Activated CD4-positive, alpha-beta T cell treated with anti-CD3 and anti-CD28 coated beads, Interleukin-2, amount 50 U/mL, for 1 hour (primary cell): ENCODE data around the gene BBS9.
"Not testable (repeated sequence)": the region's sequence is repeated elsewhere in the genome, so short reads cannot be mapped to it uniquely, and the experiment has no call there.

Experiments
- DNase-seq: peaks from one replicate; pipeline ENCODE4 v3.0.0-alpha.2; 2020

Gene BBS9

GRCh38 chr7:33449847-33450246, 320.5 kb downstream of the BBS9 start:
- DNase-seq: no peak

- DNase-seq: no peak
Observed at GRCh38 chr7:33452805-33453502, 323.6 kb downstream of the BBS9 start.

GRCh38 chr7:33457039-33457438, 327.7 kb downstream of the BBS9 start:
- DNase-seq: no peak

- no peak for DNase-seq
Observed at GRCh38 chr7:33458581-33458980, 329.2 kb downstream of the BBS9 start.

GRCh38 chr7:33459340-33459751, 330.0 kb downstream of the BBS9 start:
- DNase-seq: no peak

GRCh38 chr7:33463131-33463530, 333.8 kb downstream of the BBS9 start:
- no peak for DNase-seq

GRCh38 chr7:33466203-33466602, 336.8 kb downstream of the BBS9 start:
- no peak for DNase-seq

GRCh38 chr7:33471636-33472242, 342.4 kb downstream of the BBS9 start:
- no peak for DNase-seq

- DNase-seq: no peak
Observed at GRCh38 chr7:33472348-33473025, 343.1 kb downstream of the BBS9 start.

GRCh38 chr7:33477719-33478480, 348.5 kb downstream of the BBS9 start:
- DNase-seq: no peak

GRCh38 chr7:33484476-33484875, 355.1 kb downstream of the BBS9 start:
- DNase-seq: not testable (repeated sequence)

GRCh38 chr7:33485747-33486493, 356.6 kb downstream of the BBS9 start:
- no peak for DNase-seq

- no peak for DNase-seq
Observed at GRCh38 chr7:33486633-33487032, 357.3 kb downstream of the BBS9 start.

- no peak for DNase-seq
Observed at GRCh38 chr7:33487998-33488682, 358.8 kb downstream of the BBS9 start.

- no peak for DNase-seq
Observed at GRCh38 chr7:33494474-33494873, 365.1 kb downstream of the BBS9 start.

- DNase-seq: no peak
Observed at GRCh38 chr7:33495207-33495606, 365.8 kb downstream of the BBS9 start.

GRCh38 chr7:33497051-33497450, 367.7 kb downstream of the BBS9 start:
- no peak for DNase-seq

GRCh38 chr7:33500703-33501701, 371.6 kb downstream of the BBS9 start:
- no peak for DNase-seq

- DNase-seq: no peak
Observed at GRCh38 chr7:33503014-33503413, 373.6 kb downstream of the BBS9 start.

- DNase-seq: no peak
Observed at GRCh38 chr7:33503736-33504135, 374.4 kb downstream of the BBS9 start.

GRCh38 chr7:33504266-33504665, 374.9 kb downstream of the BBS9 start:
- DNase-seq: no peak
